Measurements from ENCODE around the gene NUP153.

DNA sequence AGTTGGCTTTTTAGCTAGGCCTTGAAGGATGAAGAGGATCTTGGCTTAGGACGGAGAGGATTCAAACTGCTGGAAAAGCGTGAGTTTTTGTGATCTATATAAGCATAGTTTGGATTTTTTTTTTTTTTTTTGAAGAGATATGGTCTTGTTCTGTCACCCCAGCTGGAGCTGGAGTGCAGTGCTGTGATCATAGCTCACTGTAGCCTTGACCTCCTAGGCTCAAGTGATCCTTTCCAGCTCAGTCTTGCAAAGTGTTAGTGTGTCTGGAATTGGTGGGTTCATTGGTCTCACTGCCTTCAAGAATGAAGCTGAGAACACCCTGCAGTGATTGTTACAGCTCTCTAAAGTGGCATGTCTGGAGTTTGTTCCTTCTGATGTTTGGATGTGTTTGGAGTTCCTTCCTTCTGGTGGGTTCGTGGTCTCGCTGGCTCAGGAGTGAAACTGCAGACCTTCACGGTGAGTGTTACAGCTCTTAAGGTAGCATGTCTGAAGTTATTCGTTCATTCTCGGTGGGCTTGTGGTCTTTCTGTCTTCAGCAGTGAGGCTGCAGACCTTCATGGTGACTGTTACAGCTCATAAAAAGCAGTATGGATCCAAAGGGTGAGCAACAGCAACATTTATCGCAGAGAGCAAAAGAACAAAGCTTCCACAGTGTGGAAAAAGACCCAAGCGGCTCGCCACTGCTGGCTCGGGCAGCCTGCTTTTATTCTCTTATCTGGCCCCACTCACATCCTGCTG, 37.5 kb upstream of the NUP153 start:
- no peak for TF ChIP-seq CTCF (conservative IDR thresholded peaks at IDR 0.05; ENCODE audit: low read length)
- TF ChIP-seq EZH2phosphoT487 (IDR thresholded peaks at IDR 0.05; ENCODE audit: borderline replicate concordance), result no peak
